ENCODE data around the gene PNPLA6. TPM values are rescaled to one million over a fixed set of nuclear protein-coding genes. Genes with fewer than 3 reads are reported as not detected.

Gene PNPLA6
- total RNA-seq, 2 experiments from 2014 or later, result 166 to 173 TPM

Other genes with a start within 250 kb of the PNPLA6 start
- 1 to 10 TPM in 1 of 2 experiments, under 1 TPM in 1; 0.42 to 1.1 TPM for gene INSR, start 241.3 kb upstream of the PNPLA6 start, total RNA-seq
- gene ARHGEF18, start 186.8 kb upstream of the PNPLA6 start, total RNA-seq, result 10 to 100 TPM; 34.0 to 40.5 TPM
- gene PEX11G, start 46.7 kb upstream of the PNPLA6 start, total RNA-seq, result 1 to 10 TPM in 1 of 2 experiments, under 1 TPM in 1; 0.99 to 1.5 TPM
- gene ZNF358, start 19.6 kb upstream of the PNPLA6 start, total RNA-seq, result 1 to 10 TPM; 5.8 to 7.9 TPM
- 10 to 100 TPM; 16.2 to 17.7 TPM for gene MCOLN1, start 13.1 kb upstream of the PNPLA6 start, total RNA-seq
- gene CAMSAP3, start 60.1 kb downstream of the PNPLA6 start, total RNA-seq, result under 1 TPM; 0.34 to 0.42 TPM
- gene XAB2, start 93.8 kb downstream of the PNPLA6 start, total RNA-seq, result 10 to 100 TPM; 44.8 to 46.9 TPM
- gene PET100, start 94.1 kb downstream of the PNPLA6 start, total RNA-seq, result 100 to 1,000 TPM; 125 to 136 TPM
- gene PCP2, start 98.0 kb downstream of the PNPLA6 start, total RNA-seq, result 1 to 10 TPM in 1 of 2 experiments, under 1 TPM in 1; 0.63 to 1.0 TPM
- gene STXBP2, start 101.4 kb downstream of the PNPLA6 start, total RNA-seq, result 100 to 1,000 TPM; 162 to 168 TPM
- gene RETN, start 133.3 kb downstream of the PNPLA6 start, total RNA-seq, result 1 to 10 TPM; 2.2 to 3.0 TPM
- not detected for gene MCEMP1, start 141.4 kb downstream of the PNPLA6 start, total RNA-seq
- 10 to 100 TPM; 92.8 to 95.1 TPM for gene TRAPPC5, start 145.1 kb downstream of the PNPLA6 start, total RNA-seq
- under 1 TPM; 0.29 to 0.31 TPM for gene FCER2, start 166.4 kb downstream of the PNPLA6 start, total RNA-seq
- gene CLEC4G, start 196.4 kb downstream of the PNPLA6 start, total RNA-seq, result not detected
- not detected for gene CD209, start 211.8 kb downstream of the PNPLA6 start, total RNA-seq
- gene CLEC4M, start 227.5 kb downstream of the PNPLA6 start, total RNA-seq, result not detected

Measured in activated CD8-positive, alpha-beta T cell treated with anti-CD3 and anti-CD28 coated beads, Interleukin-2, amount 10 ng/mL, durations not matched to agents 7 days and 5 days (primary cell).